H1 (cell line): ENCODE data around the gene PDXP. TPM values are rescaled to one million over a fixed set of nuclear protein-coding genes. Genes with fewer than 3 reads are reported as not detected.

ENCODE experiments used
- CTCF ChIA-PET: fragments of 300-600 bp; sonication (Branson Sonifier 250); formaldehyde crosslinking; loops from one replicate; lab custom pipeline; 2021; ENCODE audit not compliant: partially characterized antibody; lab: Charles Lee
- POLR2A ChIA-PET: fragments of 300-600 bp; sonication (Branson Sonifier 250); formaldehyde crosslinking; loops from one replicate; lab custom pipeline; 2021; ENCODE audit warnings: inconsistent platforms; ENCODE audit not compliant: partially characterized antibody; lab: Charles Lee
- DNase-seq, 2 experiments: peaks; one replicate each; pipeline versions ENCODE4 v3.0.0 to v3.0.0-alpha.2; 2010 to 2022; ENCODE audit warnings: low spot score in 2 of 2, low read depth in 1 of 2, mixed read lengths in 1 of 2
- FAIRE-seq: peaks from 2 replicates; lab custom pipeline; 2011; peaks lifted over from hg19 to GRCh38; lab: Jason Lieb, UNC
- H2AFZ ChIP-seq: 2 replicates; pipeline ENCODE4 v1.8.1; 2012; ENCODE audit warnings: low read length, inconsistent platforms
- H2AK5ac ChIP-seq: 2 replicates; pipeline ENCODE4 v1.6.1; 2013; ENCODE audit warnings: low read depth, low read length
- H2BK120ac ChIP-seq: replicated peaks from 2 replicates; pipeline ENCODE3; 2013; ENCODE audit warnings: low read depth, low read length, inconsistent platforms
- H2BK12ac ChIP-seq: 2 replicates; pipeline ENCODE4 v1.6.1; 2013; ENCODE audit warnings: low read depth, low read length
- H2BK15ac ChIP-seq: 2 replicates; pipeline ENCODE4 v1.6.1; 2013; ENCODE audit warnings: low read length
- H2BK20ac ChIP-seq: 2 replicates; pipeline ENCODE4 v1.6.1; 2013; ENCODE audit warnings: low read length
- H2BK5ac ChIP-seq: 2 replicates; pipeline ENCODE4 v1.6.1; 2013; ENCODE audit warnings: low read depth, low read length
- H3K14ac ChIP-seq: 2 replicates; pipeline ENCODE4 v1.6.1; 2013; ENCODE audit warnings: inconsistent platforms; ENCODE audit not compliant: insufficient read length
- H3K18ac ChIP-seq: 2 replicates; pipeline ENCODE4 v1.6.1; 2013; ENCODE audit warnings: low read length; ENCODE audit errors: extremely low read depth
- H3K23ac ChIP-seq: 2 replicates; pipeline ENCODE4 v1.6.1; 2013; ENCODE audit warnings: inconsistent platforms; ENCODE audit not compliant: insufficient read length
- H3K23me2 ChIP-seq: 2 replicates; pipeline ENCODE4 v1.6.1; 2013; ENCODE audit warnings: low read depth, low read length
- H3K27ac ChIP-seq: 2 replicates; pipeline ENCODE4 v1.6.1; 2011; ENCODE audit warnings: low read depth, low read length, inconsistent platforms
- H3K27me3 ChIP-seq, 4 experiments: replicated peaks in 1 of 4; 1 replicate in 1 of 4; 2 replicates in 3 of 4; pipeline versions ENCODE4 v1.6.1 to v1.8.1; 2011 to 2013; ENCODE audit warnings: low read length in 3 of 4, mild to moderate bottlenecking in 3 of 4, inconsistent platforms in 2 of 4, mixed read lengths in 2 of 4, moderate library complexity in 1 of 4; ENCODE audit not compliant: control insufficient read depth in 3 of 4, insufficient read depth in 3 of 4; ENCODE audit errors: extremely low read depth in 1 of 4
- H3K36me3 ChIP-seq, 4 experiments: 2 replicates each; pipeline versions ENCODE4 v1.6.1 to v1.8.1; 2011 to 2013; ENCODE audit warnings: mild to moderate bottlenecking in 4 of 4, low read length in 3 of 4, moderate library complexity in 2 of 4, control low read depth in 1 of 4, inconsistent platforms in 1 of 4; ENCODE audit not compliant: insufficient read depth in 4 of 4, control insufficient read depth in 2 of 4
- H3K4ac ChIP-seq: replicated peaks from 2 replicates; pipeline ENCODE3; 2013; ENCODE audit warnings: low read length, low read depth, mixed read lengths, inconsistent platforms; ENCODE audit not compliant: insufficient read length
- H3K4me1 ChIP-seq, 4 experiments: replicated peaks in 1 of 4; 1 replicate in 1 of 4; 2 replicates in 3 of 4; pipeline versions ENCODE4 v1.6.1 to v1.8.1; 2011 to 2013; ENCODE audit warnings: low read length in 3 of 4, inconsistent platforms in 2 of 4, mixed read lengths in 1 of 4; ENCODE audit not compliant: insufficient read depth in 4 of 4, control insufficient read depth in 3 of 4
- H3K4me2 ChIP-seq, 2 experiments: 2 replicates each; pipeline versions ENCODE4 v1.6.1 to v1.8.1; 2011 to 2013; ENCODE audit warnings: low read depth in 2 of 2, low read length in 2 of 2, control low read depth in 1 of 2, inconsistent platforms in 1 of 2, mild to moderate bottlenecking in 1 of 2; ENCODE audit not compliant: insufficient read depth in 1 of 2
- H3K4me3 ChIP-seq, 4 experiments: fragments of 200-600, 300-600 bp in 1 of 4; sonication (generic), shearing (Covaris generic), sonication (Bioruptor Twin) in 1 of 4; 2 replicates each; pipeline versions ENCODE4 v1.5.1 to v1.8.1; 2011 to 2016; ENCODE audit warnings: low read length in 4 of 4, low read depth in 3 of 4, control low read depth in 2 of 4, inconsistent platforms in 2 of 4, mild to moderate bottlenecking in 2 of 4, mixed read lengths in 1 of 4, moderate library complexity in 1 of 4; ENCODE audit not compliant: insufficient read depth in 2 of 4; ENCODE audit errors: extremely low read depth in 1 of 4
- H3K56ac ChIP-seq: replicated peaks from 2 replicates; pipeline ENCODE3; 2013; ENCODE audit warnings: low read depth, mild to moderate bottlenecking, mixed read lengths, low read length, inconsistent platforms; ENCODE audit not compliant: insufficient read length
- H3K79me1 ChIP-seq: 2 replicates; pipeline ENCODE4 v1.6.1; 2013; ENCODE audit warnings: low read depth, low read length, control low read depth
- H3K79me2 ChIP-seq, 2 experiments: 2 replicates each; pipeline versions ENCODE4 v1.6.1 to v1.8.1; 2012 to 2013; ENCODE audit warnings: low read length in 2 of 2, mild to moderate bottlenecking in 2 of 2, inconsistent platforms in 1 of 2; ENCODE audit not compliant: insufficient read depth in 2 of 2, control insufficient read depth in 1 of 2
- H3K9ac ChIP-seq, 4 experiments: replicated peaks in 1 of 4; 1 replicate in 1 of 4; 2 replicates in 3 of 4; pipeline versions ENCODE4 v1.6.1 to v1.8.1; 2011 to 2013; ENCODE audit warnings: low read depth in 3 of 4, low read length in 3 of 4, control low read depth in 2 of 4, mild to moderate bottlenecking in 2 of 4, moderate library complexity in 2 of 4, inconsistent platforms in 1 of 4; ENCODE audit errors: extremely low read depth in 1 of 4
- H3K9me3 ChIP-seq, 2 experiments: 2 replicates each; pipeline versions ENCODE4 v1.6.1 to v1.8.1; 2012 to 2013; ENCODE audit warnings: mild to moderate bottlenecking in 2 of 2, moderate library complexity in 2 of 2, control low read depth in 1 of 2, inconsistent platforms in 1 of 2, low read depth in 1 of 2, low read length in 1 of 2, mixed read lengths in 1 of 2; ENCODE audit not compliant: insufficient read depth in 2 of 2
- H4K20me1 ChIP-seq, 2 experiments: replicated peaks in 1 of 2; 2 replicates each; pipeline versions ENCODE3 to v1.8.1; 2011 to 2013; ENCODE audit warnings: inconsistent platforms in 2 of 2, low read length in 2 of 2, mild to moderate bottlenecking in 1 of 2; ENCODE audit not compliant: insufficient read depth in 2 of 2, control insufficient read depth in 1 of 2
- H4K5ac ChIP-seq: 2 replicates; pipeline ENCODE4 v1.6.1; 2013; ENCODE audit warnings: low read length, low read depth, mixed read lengths, inconsistent platforms; ENCODE audit not compliant: insufficient read length
- H4K8ac ChIP-seq: 2 replicates; pipeline ENCODE4 v1.8.0; 2013; ENCODE audit warnings: mild to moderate bottlenecking, moderate library complexity, low read length, inconsistent platforms; ENCODE audit not compliant: insufficient read depth; ENCODE audit errors: extremely low read depth
- H4K91ac ChIP-seq: replicated peaks from 2 replicates; pipeline ENCODE3; 2013; ENCODE audit warnings: low read length, mixed read lengths, inconsistent platforms; ENCODE audit not compliant: insufficient read length
- CBX8 ChIP-seq: fragments of 300-800, 300-1000 bp; sonication (generic); IDR thresholded peaks from 2 replicates; pipeline ENCODE4 v1.7.1; 2016; ENCODE audit warnings: low read depth, low read length, borderline replicate concordance
- CEBPB ChIP-seq: IDR thresholded peaks from 2 replicates; pipeline ENCODE4 v1.6.1; 2012; ENCODE audit warnings: low read depth, low read length
- EGR1 ChIP-seq: IDR thresholded peaks from 2 replicates; pipeline ENCODE4 v1.6.1; 2011; ENCODE audit warnings: low read depth, low read length, borderline replicate concordance
- HDAC2 ChIP-seq, 2 experiments: fragments of 300-600 bp in 1 of 2; sonication (generic) in 1 of 2; IDR thresholded peaks; 2 replicates each; pipeline ENCODE4 v1.6.1; 2011 to 2012; ENCODE audit warnings: low read depth in 2 of 2, low read length in 2 of 2, mild to moderate bottlenecking in 2 of 2, moderate library complexity in 2 of 2, borderline replicate concordance in 1 of 2, inconsistent platforms in 1 of 2
- HDAC6 ChIP-seq: IDR thresholded peaks from one replicate; pipeline ENCODE4 v1.7.1; 2012; ENCODE audit warnings: low read depth, mild to moderate bottlenecking, inconsistent platforms, low read length, moderate library complexity
- KDM1A ChIP-seq: fragments of 200-600, 300-600 bp; sonication (generic); IDR thresholded peaks from 2 replicates; pipeline ENCODE4 v1.7.1; 2016; ENCODE audit warnings: mild to moderate bottlenecking, low read length, borderline replicate concordance
- MAFK ChIP-seq: IDR thresholded peaks from 2 replicates; pipeline ENCODE4 v1.6.1; 2012; ENCODE audit warnings: low read depth, mild to moderate bottlenecking, improper control_type of control experiment, low read length
- POLR2A ChIP-seq, 2 experiments: IDR thresholded peaks; 1 replicate in 1 of 2; 2 replicates in 1 of 2; pipeline ENCODE4 v1.6.1; 2011; ENCODE audit warnings: low read depth in 2 of 2, low read length in 2 of 2, mild to moderate bottlenecking in 2 of 2; ENCODE audit errors: control extremely low read depth in 1 of 2
- SIX5 ChIP-seq: IDR thresholded peaks from 2 replicates; pipeline ENCODE4 v1.6.1; 2011; ENCODE audit warnings: mild to moderate bottlenecking, low read depth, low read length
- SUZ12 ChIP-seq: fragments of 200-600 bp; sonication (generic); IDR thresholded peaks from 2 replicates; pipeline ENCODE4 v1.6.1; 2012; ENCODE audit warnings: mild to moderate bottlenecking, inconsistent platforms, low read length, moderate library complexity, mixed read lengths
- TEAD4 ChIP-seq: IDR thresholded peaks from 2 replicates; pipeline ENCODE4 v1.6.1; 2012; ENCODE audit warnings: low read depth, low read length, inconsistent platforms, mixed read lengths
- WGBS, 2 experiments: shearing (Covaris generic) in 1 of 2; methylation state at CpG; one replicate each; pipeline versions ENCODE4 v1.1.6 to v1.1.7; 2013 to 2015; ENCODE audit warnings: low lambda C conversion rate in 2 of 2, mixed read lengths in 2 of 2, inconsistent platforms in 1 of 2, low coverage in 1 of 2, missing lambda C conversion rate in 1 of 2; ENCODE audit not compliant: insufficient replicate concordance in 2 of 2, insufficient coverage in 1 of 2, insufficient read length in 1 of 2; ENCODE audit errors: extremely low coverage in 1 of 2, missing lambda C conversion rate in 1 of 2; 5-methylcytosine and 5-hydroxymethylcytosine counted together
- polyA plus RNA-seq, 7 experiments: library from polyadenylated mRNA; depleted of rRNA in 3 of 7; stranded (reverse) in 5 of 7; unstranded in 2 of 7; fragments of >200 nt in 5 of 7; fragments of 200-250 nt in 2 of 7; gene quantifications; 1 replicate in 5 of 7; 2 replicates in 1 of 7; 4 replicates in 1 of 7; pipeline versions ENCODE4 v1.2.1 to v1.2.3, GENCODE V29; 2011 to 2013; ENCODE audit warnings: missing spikeins in 2 of 7, mixed read lengths in 2 of 7
- total RNA-seq: library from RNA; stranded (reverse); fragmentation: NEBNext Ultra II Directional; extraction: Animal tissue kit (Norgen Biotek cat#: 25700); gene quantifications from 2 replicates; pipeline ENCODE4 v1.2.1, GENCODE V29; 2021
- TF ChIP-seq, protein P1 (sequence below): IDR thresholded peaks from 2 replicates; pipeline ENCODE4 v1.6.1; 2012; ENCODE audit warnings: low read length, inconsistent platforms

Gene PDXP
- total and polyA plus RNA-seq, 2 of the 8 experiments (the other 6 are each of a cell fraction or from before 2014, with no cell fraction given), result 36.6 to 67.7 TPM

DNA sequence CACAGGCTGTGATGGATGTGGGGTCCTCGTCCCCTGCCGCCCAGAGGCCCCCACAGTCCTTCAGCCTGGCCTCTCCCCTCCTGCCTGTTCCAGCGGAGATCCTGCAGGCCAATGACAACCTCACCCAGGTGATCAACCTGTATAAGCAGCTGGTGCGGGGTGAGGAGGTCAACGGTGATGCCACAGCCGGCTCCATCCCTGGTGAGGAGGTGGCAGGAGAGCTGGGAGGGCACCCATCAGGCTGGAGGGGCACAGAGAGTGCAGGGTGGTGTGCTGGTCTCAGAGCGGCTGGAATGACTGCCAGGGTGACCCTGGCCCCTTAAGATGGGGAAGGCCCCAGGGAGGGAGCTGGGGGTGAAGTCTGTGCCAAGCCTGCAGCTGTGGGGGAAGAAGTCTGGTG is 33.6 kb upstream of the PDXP start:
- ChIA-PET POLR2A (interaction anchor here (1.3 to 7.6 kb wide), 5 partner anchors 10 to 123 kb away, joined by 3 to 63 read pairs (median 6); partner anchors contain the start of gene GGA1), CTCF (interaction anchor here (0.8 to 11.1 kb wide), 11 partner anchors 9 to 193 kb away, joined by 3 to 140 read pairs (median 5); partner anchors contain the start of genes PDXP and SH3BP1)
- Histone ChIP-seq H3K18ac (no peak overlapping the region), H3K23me2 (no peaks in the 10 kb centered on the region), H3K4ac (no peak overlapping the region), H2BK12ac (no peak overlapping the region), H2AFZ (no peak overlapping the region), H3K56ac (no peak overlapping the region), H3K23ac (no peak overlapping the region), H2BK5ac (no peak overlapping the region), H4K5ac (no peak overlapping the region), H2BK120ac (no peak overlapping the region), H3K36me3 (peaks cover 3 to 13% (median 9%) of the 10 kb centered on the region in 4 experiments; a peak in 5 of 8 replicates), H4K91ac (no peak overlapping the region), H3K14ac (no peak overlapping the region), H3K79me1 (0 out of 2 replicates have a peak, but pooled peaks cover 2% of the 10 kb centered on the region), H3K79me2 (no peaks in the 10 kb centered on the region), H3K4me1 (peaks cover 0 to 3% (median 0%) of the 10 kb centered on the region in 4 experiments; a peak in 3 of 7 replicates), H4K8ac (no peak overlapping the region; the same call in 1 of the 2 replicates), H2BK15ac (no peak overlapping the region), H2AK5ac (no peak overlapping the region), H4K20me1 (peaks cover 0 to 2% of the 10 kb centered on the region in 2 experiments), H3K27ac (no peak overlapping the region), H3K4me3 (no peak overlapping the region), H3K27me3 (no peaks in the 10 kb centered on the region), H3K9me3 (no peaks in the 10 kb centered on the region), H2BK20ac (no peak overlapping the region), H3K9ac (no peak overlapping the region), H3K4me2 (no peak overlapping the region)
- no peak for DNase-seq
- FAIRE-seq, result no peak
- WGBS, 2 experiments, result 90% methylated on average over 5 of the region's 7 CpGs; no CpG with 5 or more reads in 1 of the 2 experiments
- TF ChIP-seq SUZ12 (no peak), HDAC2 (IDR thresholded peaks at IDR 0.05; ENCODE audit: borderline replicate concordance in 1 of 2, low read depth in 2 of 2, low read length in 2 of 2) (no peak), HDAC6 (no peak), EGR1 (no peak), MAFK (no peak), KDM1A (no peak), CBX8 (no peak), TEAD4 (no peak), CEBPB (no peak), SIX5 (no peak), POLR2A (IDR thresholded peaks at IDR 0.05; ENCODE audit: control extremely low read depth in 1 of 2, low read depth in 2 of 2, low read length in 2 of 2) (no peak)
- TF ChIP-seq, protein P1, sequence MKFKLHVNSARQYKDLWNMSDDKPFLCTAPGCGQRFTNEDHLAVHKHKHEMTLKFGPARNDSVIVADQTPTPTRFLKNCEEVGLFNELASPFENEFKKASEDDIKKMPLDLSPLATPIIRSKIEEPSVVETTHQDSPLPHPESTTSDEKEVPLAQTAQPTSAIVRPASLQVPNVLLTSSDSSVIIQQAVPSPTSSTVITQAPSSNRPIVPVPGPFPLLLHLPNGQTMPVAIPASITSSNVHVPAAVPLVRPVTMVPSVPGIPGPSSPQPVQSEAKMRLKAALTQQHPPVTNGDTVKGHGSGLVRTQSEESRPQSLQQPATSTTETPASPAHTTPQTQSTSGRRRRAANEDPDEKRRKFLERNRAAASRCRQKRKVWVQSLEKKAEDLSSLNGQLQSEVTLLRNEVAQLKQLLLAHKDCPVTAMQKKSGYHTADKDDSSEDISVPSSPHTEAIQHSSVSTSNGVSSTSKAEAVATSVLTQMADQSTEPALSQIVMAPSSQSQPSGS, result no peak
